Endodermal cell (in vitro differentiated cells): ENCODE measurements around the gene OR51B2. TPM values are rescaled to one million over a fixed set of nuclear protein-coding genes. Genes with fewer than 3 reads are reported as not detected.

ENCODE experiments used
- DNase-seq: peaks from one replicate; pipeline ENCODE4 v3.0.0-alpha.2; 2017
- H3K27ac ChIP-seq: 2 replicates; pipeline ENCODE4 v1.5.1; 2013; ENCODE audit warnings: mild to moderate bottlenecking, low read depth, low read length, moderate library complexity
- H3K27me3 ChIP-seq: 2 replicates; pipeline ENCODE4 v1.6.1; 2013; ENCODE audit warnings: mild to moderate bottlenecking, low read length, moderate library complexity; ENCODE audit not compliant: insufficient read depth, control insufficient read depth, poor library complexity, severe bottlenecking
- H3K36me3 ChIP-seq: 2 replicates; pipeline ENCODE4 v1.7.0; 2013; ENCODE audit warnings: mild to moderate bottlenecking, low read length, moderate library complexity; ENCODE audit not compliant: control insufficient read depth, insufficient read depth
- H3K4me1 ChIP-seq: one replicate; pipeline ENCODE4 v1.7.0; 2013; ENCODE audit warnings: low read length; ENCODE audit not compliant: control insufficient read depth, insufficient read depth
- H3K4me3 ChIP-seq: 2 replicates; pipeline ENCODE4 v1.5.1; 2013; ENCODE audit warnings: mild to moderate bottlenecking, low read length, moderate library complexity
- H3K9ac ChIP-seq: 2 replicates; pipeline ENCODE4 v1.6.1; 2013; ENCODE audit warnings: mild to moderate bottlenecking, low read length, moderate library complexity; ENCODE audit not compliant: poor library complexity, severe bottlenecking; ENCODE audit errors: extremely low read depth
- H3K9me3 ChIP-seq: 2 replicates; pipeline ENCODE4 v1.6.1; 2013; ENCODE audit warnings: mild to moderate bottlenecking, low read length, moderate library complexity; ENCODE audit not compliant: control insufficient read depth
- H3K27ac Mint-ChIP-seq: 2 replicates; pipeline ENCODE4 v1.8.0; 2020; ENCODE audit warnings: mixed read lengths
- H3K27me3 Mint-ChIP-seq: 2 replicates; pipeline ENCODE4 v1.8.0; 2021; ENCODE audit warnings: mild to moderate bottlenecking, mixed read lengths; ENCODE audit not compliant: insufficient read depth
- H3K36me3 Mint-ChIP-seq: 2 replicates; pipeline ENCODE4 v1.8.0; 2020; ENCODE audit warnings: low read depth, mixed read lengths
- H3K4me1 Mint-ChIP-seq: 2 replicates; pipeline ENCODE4 v1.8.0; 2020; ENCODE audit warnings: mixed read lengths
- H3K4me3 Mint-ChIP-seq: 2 replicates; pipeline ENCODE4 v1.8.0; 2020; ENCODE audit warnings: mild to moderate bottlenecking, moderate library complexity, mixed read lengths
- H3K9me3 Mint-ChIP-seq: 2 replicates; pipeline ENCODE4 v1.8.0; 2020; ENCODE audit warnings: mild to moderate bottlenecking, mixed read lengths
- WGBS, 2 experiments: methylation state at CpG; one replicate each; pipeline versions ENCODE4 v1.1.5 to v1.1.7; 2013; ENCODE audit warnings: missing lambda C conversion rate in 2 of 2, mixed read lengths in 1 of 2; ENCODE audit not compliant: insufficient coverage in 1 of 2, insufficient read length in 1 of 2; 5-methylcytosine and 5-hydroxymethylcytosine counted together
- total RNA-seq, 2 donors: library from RNA; stranded (reverse); fragmentation: NEBNext Ultra II Directional in 1 of 2; extraction: Animal tissue kit (Norgen Biotek cat#: 25700) in 1 of 2; gene quantifications; 2 replicates in 1 of 2; 3 replicates in 1 of 2; pipeline ENCODE4 v1.2.1, GENCODE V29; 2021
- TF ChIP-seq, protein P1 (sequence below): fragments of 200-600 bp; sonication (generic); conservative IDR thresholded peaks from 2 replicates; pipeline ENCODE4 v1.5.0; 2021; ENCODE audit warnings: antibody characterized with exemption, mild to moderate bottlenecking

OR51B2 gene
- total RNA-seq, 2 donors from 2014 or later = 0.51 TPM; not detected in 1

DNA sequence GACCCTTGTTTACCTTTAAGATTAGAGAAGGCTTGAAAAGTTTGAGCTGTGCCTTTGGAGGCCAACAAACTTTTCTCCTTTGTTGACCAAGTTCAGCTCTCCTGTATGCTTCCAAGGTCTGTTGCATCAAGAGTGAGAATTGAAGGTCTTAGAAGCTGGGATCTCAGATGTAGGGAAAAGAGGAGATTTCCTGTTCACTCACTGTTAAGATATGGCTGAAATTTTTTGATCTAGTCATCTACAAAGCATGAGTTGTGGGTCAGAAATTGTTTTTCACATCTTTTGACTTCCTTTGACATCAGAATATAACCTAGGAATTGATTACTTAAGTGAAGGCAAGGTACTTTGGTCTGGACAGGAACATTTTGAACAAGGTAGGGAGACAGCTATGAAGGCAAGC, 34.4 kb downstream of the OR51B2 start:
- no peak overlapping the region for H3K4me3 ChIP-seq
- Mint-ChIP-seq H3K27me3 (no peaks in the 10 kb centered on the region), H3K27ac (no peak overlapping the region), H3K4me1 (peaks cover 17% of the 10 kb centered on the region), H3K4me3 (no peak overlapping the region), H3K36me3 (no peaks in the 10 kb centered on the region), H3K9me3 (peaks cover 6% of the 10 kb centered on the region)
- no peak overlapping the region for H3K27ac ChIP-seq
- peaks cover 10% of the 10 kb centered on the region for H3K9me3 ChIP-seq
- no peak for DNase-seq
- peaks cover 2% of the 10 kb centered on the region for H3K4me1 ChIP-seq
- H3K27me3 ChIP-seq = no peaks in the 10 kb centered on the region
- H3K9ac ChIP-seq = no peak overlapping the region
- TF ChIP-seq, protein P1, sequence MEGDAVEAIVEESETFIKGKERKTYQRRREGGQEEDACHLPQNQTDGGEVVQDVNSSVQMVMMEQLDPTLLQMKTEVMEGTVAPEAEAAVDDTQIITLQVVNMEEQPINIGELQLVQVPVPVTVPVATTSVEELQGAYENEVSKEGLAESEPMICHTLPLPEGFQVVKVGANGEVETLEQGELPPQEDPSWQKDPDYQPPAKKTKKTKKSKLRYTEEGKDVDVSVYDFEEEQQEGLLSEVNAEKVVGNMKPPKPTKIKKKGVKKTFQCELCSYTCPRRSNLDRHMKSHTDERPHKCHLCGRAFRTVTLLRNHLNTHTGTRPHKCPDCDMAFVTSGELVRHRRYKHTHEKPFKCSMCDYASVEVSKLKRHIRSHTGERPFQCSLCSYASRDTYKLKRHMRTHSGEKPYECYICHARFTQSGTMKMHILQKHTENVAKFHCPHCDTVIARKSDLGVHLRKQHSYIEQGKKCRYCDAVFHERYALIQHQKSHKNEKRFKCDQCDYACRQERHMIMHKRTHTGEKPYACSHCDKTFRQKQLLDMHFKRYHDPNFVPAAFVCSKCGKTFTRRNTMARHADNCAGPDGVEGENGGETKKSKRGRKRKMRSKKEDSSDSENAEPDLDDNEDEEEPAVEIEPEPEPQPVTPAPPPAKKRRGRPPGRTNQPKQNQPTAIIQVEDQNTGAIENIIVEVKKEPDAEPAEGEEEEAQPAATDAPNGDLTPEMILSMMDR = no peak
- no peaks in the 10 kb centered on the region for H3K36me3 ChIP-seq

DNA sequence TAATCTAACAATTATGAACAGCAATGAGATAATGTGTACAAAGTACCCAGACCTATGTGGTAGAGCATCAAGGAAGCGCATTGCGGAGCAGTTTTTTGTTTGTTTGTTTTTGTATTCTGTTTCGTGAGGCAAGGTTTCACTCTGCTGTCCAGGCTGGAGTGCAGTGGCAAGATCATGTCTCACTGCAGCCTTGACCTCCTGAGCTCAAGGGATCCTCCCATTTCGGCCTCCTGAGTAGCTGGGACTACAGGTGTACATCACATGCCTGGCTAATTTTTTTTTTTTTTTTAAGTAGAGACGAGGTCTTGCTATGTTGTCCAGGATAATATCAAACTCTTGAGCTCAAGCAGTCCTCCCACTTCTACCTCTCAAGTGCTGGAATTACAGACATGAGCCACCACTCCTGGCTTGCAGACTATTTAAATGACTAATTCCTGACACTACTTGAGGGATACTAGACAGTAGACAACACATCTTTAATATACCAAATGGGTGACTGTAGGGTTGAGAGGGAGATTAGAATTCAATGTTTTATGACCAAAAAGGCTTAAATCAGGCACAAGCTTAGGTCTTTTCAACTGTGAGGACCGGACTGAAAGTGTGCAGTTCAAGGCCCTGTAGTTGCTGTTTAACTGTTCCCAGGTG, 35.1 kb downstream of the OR51B2 start:
- Histone ChIP-seq H3K27ac (no peak overlapping the region), H3K9ac (no peak overlapping the region), H3K27me3 (no peaks in the 10 kb centered on the region), H3K36me3 (no peaks in the 10 kb centered on the region), H3K4me1 (peaks cover 2% of the 10 kb centered on the region), H3K4me3 (no peak overlapping the region), H3K9me3 (peaks cover 10% of the 10 kb centered on the region)
- Mint-ChIP-seq H3K27me3 (no peaks in the 10 kb centered on the region), H3K4me3 (no peak overlapping the region), H3K4me1 (peaks cover 17% of the 10 kb centered on the region), H3K36me3 (no peaks in the 10 kb centered on the region), H3K9me3 (peaks cover 6% of the 10 kb centered on the region), H3K27ac (no peak overlapping the region)
- WGBS, 2 experiments = 86 to 88% methylated on average over 5 to 6 of the region's 6 CpGs
- TF ChIP-seq, protein P1 = no peak
- DNase-seq = no peak

DNA sequence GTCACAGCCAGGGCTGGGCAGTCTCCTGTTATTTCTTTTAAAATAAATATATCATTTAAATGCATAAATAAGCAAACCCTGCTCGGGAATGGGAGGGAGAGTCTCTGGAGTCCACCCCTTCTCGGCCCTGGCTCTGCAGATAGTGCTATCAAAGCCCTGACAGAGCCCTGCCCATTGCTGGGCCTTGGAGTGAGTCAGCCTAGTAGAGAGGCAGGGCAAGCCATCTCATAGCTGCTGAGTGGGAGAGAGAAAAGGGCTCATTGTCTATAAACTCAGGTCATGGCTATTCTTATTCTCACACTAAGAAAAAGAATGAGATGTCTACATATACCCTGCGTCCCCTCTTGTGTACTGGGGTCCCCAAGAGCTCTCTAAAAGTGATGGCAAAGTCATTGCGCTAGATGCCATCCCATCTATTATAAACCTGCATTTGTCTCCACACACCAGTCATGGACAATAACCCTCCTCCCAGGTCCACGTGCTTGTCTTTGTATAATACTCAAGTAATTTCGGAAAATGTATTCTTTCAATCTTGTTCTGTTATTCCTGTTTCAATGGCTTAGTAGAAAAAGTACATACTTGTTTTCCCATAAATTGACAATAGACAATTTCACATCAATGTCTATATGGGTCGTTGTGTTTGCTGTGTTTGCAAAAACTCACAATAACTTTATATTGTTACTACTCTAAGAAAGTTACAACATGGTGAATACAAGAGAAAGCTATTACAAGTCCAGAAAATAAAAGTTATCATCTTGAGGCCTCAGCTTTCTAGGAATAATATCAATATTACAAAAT, 35.8 kb downstream of the OR51B2 start:
- H3K4me1 ChIP-seq = peaks cover 2% of the 10 kb centered on the region
- peaks cover 17% of the 10 kb centered on the region for H3K4me1 Mint-ChIP-seq
- no peak overlapping the region for H3K4me3 Mint-ChIP-seq
- WGBS, 2 experiments = 85 to 96% methylated on average over 4 to 7 of the region's 7 CpGs
- peaks cover 9% of the 10 kb centered on the region for H3K9me3 ChIP-seq
- H3K27me3 ChIP-seq = no peaks in the 10 kb centered on the region
- H3K27ac Mint-ChIP-seq = no peak overlapping the region
- H3K36me3 Mint-ChIP-seq = no peaks in the 10 kb centered on the region
- DNase-seq = no peak
- H3K9ac ChIP-seq = no peak overlapping the region
- peaks cover 3% of the 10 kb centered on the region for H3K9me3 Mint-ChIP-seq
- H3K4me3 ChIP-seq = no peak overlapping the region
- no peaks in the 10 kb centered on the region for H3K36me3 ChIP-seq
- no peaks in the 10 kb centered on the region for H3K27me3 Mint-ChIP-seq
- TF ChIP-seq, protein P1 = no peak
- H3K27ac ChIP-seq = no peak overlapping the region
